SK-N-MC (cell line): ENCODE results near the gene MAN1C1.

Experiments used
- DNase-seq: peaks from one replicate; pipeline ENCODE4 v3.0.0-alpha.2; 2011; ENCODE audit warnings: low read depth, low spot score
- H3K27ac ChIP-seq: fragments of 200-600 bp; sonication (generic); 2 replicates; pipeline ENCODE4 v1.5.1; 2016; ENCODE audit warnings: mixed run types
- H3K36me3 ChIP-seq: fragments of 200-600 bp; sonication (generic); 2 replicates; pipeline ENCODE4 v1.6.1; 2017; ENCODE audit warnings: antibody characterized with exemption, low read length, mixed read lengths; ENCODE audit not compliant: insufficient read depth
- H3K4me3 ChIP-seq: fragments of 200-600 bp; sonication (generic); 2 replicates; pipeline ENCODE4 v1.5.1; 2016
- H3K9ac ChIP-seq: fragments of 200-600 bp; sonication (generic); 2 replicates; pipeline ENCODE4 v1.8.0; 2017; ENCODE audit warnings: mixed run types, mixed read lengths; ENCODE audit not compliant: insufficient read length
- H3K9me3 ChIP-seq: fragments of 200-600 bp; sonication (generic); 2 replicates; pipeline ENCODE4 v1.6.1; 2017; ENCODE audit warnings: low read depth, mild to moderate bottlenecking, antibody characterized with exemption, low read length, moderate library complexity, mixed read lengths
- EZH2 ChIP-seq: fragments of 200-600 bp; sonication (generic); IDR thresholded peaks from one replicate; pipeline ENCODE4 v1.6.1; 2017; ENCODE audit warnings: antibody characterized with exemption
- FOXP2 ChIP-seq: optimal IDR thresholded peaks from 2 replicates; pipeline ENCODE3; 2011; ENCODE audit warnings: mild to moderate bottlenecking, moderate library complexity; ENCODE audit not compliant: insufficient read depth; ENCODE audit errors: extremely low read length, control extremely low read depth
- POLR2AphosphoS5 ChIP-seq: IDR thresholded peaks from 2 replicates; pipeline ENCODE4 v1.6.1; 2012; ENCODE audit warnings: mild to moderate bottlenecking, low read depth, low read length, borderline replicate concordance

The MAN1C1 gene

DNA sequence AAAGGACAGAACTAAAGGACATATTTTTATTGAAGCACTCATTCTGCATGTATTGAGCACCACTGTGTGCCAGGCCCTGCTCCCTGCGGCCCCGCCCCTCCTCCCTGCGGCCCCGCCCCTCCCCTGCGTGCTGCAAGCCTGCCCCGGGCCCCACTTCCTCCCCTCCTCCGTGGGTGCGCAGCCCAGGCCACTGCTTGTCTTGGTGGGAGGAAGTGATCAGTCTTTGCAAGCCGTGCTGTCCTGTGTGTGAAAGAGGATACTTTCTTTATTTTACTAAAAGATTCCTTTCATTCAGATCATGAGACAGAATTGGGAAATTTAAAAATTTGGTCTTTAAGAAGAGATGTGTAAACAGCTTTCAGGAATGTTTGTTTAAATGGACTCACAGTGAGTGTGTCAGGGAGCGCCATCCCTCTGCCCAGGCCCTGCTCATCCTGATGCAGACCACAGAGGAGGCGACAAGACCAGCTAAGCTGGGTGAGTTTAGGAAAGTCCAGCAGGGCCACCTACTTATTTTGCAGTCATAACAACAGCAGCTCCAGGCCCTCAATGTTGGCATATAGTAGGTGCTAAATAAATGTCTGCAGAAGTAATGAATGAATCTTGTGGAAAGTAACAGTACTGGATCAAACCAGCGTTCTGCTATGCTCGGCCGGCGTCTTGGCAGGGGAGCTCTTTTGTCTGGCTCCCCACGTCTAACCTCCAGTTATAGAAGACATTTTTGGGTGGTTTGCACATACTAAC, 95.1 kb downstream of the MAN1C1 start:
- TF ChIP-seq POLR2AphosphoS5 (no peak), EZH2 (no peak), FOXP2 (no peak)
- DNase-seq = no peak
- H3K27ac ChIP-seq = no peak overlapping the region

DNA sequence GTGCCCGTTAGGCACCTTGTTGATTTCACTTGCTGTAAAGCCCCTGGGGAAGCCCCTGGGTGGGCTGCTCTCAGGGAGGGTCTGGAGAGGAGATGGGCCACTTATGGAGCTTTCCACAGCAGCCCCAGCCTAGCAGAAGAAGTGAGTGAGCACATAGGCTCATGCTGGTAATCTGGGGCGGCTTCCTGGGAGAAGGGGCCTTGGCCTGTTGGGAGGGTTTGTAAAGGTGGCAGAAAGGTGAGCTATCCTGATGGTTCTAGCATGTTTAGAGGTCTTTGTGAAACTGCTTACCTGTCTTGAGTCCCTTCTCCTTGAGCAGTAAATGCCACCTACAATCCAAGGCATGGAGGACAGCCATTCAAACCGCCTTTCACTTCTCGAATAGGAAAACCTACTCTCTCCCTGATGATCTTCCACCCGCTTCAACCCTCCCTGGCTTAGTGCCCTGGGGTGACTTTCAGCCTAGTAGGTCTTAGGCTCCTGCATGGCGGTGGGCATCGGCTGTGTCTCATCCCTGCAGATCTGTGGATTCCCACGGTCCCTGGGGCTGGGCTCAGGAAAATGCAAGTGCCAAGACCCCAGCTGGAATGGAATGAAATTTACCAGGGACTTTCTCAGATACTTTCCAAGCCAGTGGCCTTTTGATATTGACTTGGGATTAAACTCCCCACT, 95.8 kb downstream of the MAN1C1 start:
- DNase-seq = no peak
- Histone ChIP-seq H3K9me3 (no peaks in the 10 kb centered on the region), H3K9ac (no peak overlapping the region), H3K36me3 (no peaks in the 10 kb centered on the region), H3K27ac (no peak overlapping the region), H3K4me3 (no peak overlapping the region)
- TF ChIP-seq EZH2 (no peak), FOXP2 (no peak), POLR2AphosphoS5 (no peak)

More for the DNA sequence above, 95.1 kb downstream of the MAN1C1 start:
- Histone ChIP-seq H3K9ac (no peak overlapping the region), H3K9me3 (no peaks in the 10 kb centered on the region), H3K36me3 (no peaks in the 10 kb centered on the region), H3K4me3 (no peak overlapping the region)

DNA sequence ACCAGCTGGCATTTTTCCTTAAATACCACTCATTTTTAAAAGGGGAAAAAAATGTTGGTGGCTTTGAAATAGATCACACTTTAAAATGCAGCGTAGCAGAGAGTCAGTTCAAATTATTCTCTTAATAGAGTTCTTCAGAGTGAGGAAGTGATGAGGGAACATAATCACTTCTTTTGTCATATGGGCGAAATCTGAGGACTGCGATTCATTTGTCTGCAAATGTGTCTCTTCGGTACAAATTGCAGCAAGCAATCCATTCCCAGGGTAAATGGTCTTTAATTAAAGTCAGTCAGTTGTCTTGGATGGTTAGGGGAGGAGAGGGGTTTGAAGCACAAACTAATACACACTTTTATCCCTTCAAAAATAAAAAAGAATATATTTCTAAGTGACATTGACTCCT, 97.4 kb downstream of the MAN1C1 start:
- no peak overlapping the region for H3K4me3 ChIP-seq
- TF ChIP-seq EZH2 (no peak), FOXP2 (no peak), POLR2AphosphoS5 (no peak)
- no peaks in the 10 kb centered on the region for H3K36me3 ChIP-seq
- no peak for DNase-seq
- no peaks in the 10 kb centered on the region for H3K9me3 ChIP-seq
- H3K27ac ChIP-seq = no peak overlapping the region
- H3K9ac ChIP-seq = no peak overlapping the region

DNA sequence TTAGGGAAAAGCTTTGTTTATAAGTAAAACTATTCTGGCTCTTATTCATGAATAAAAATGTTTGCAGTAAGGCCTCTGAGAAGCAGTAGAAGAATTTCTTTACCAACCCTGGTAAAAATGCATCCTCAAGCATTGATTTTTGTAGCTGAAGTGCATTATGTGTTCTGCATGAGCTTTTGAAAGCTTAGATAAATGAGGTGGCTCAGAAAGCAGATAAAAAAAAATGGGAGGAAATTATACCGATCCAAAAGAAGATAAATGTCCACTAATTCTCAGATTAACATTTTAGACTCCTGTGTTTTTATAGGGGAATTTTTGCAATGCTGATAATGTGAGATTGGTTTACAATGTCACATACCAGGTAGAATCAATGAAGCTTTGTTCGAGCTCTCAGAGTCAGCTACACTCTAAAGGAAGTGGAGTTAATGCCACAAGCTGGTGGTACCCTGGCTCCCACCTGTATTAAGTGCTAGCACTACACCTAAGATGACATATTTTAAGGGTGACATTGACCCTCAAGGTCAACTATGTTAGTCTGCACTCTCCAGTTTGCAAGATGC, 97.9 kb downstream of the MAN1C1 start:
- Histone ChIP-seq H3K27ac (no peak overlapping the region), H3K36me3 (no peaks in the 10 kb centered on the region), H3K9me3 (no peaks in the 10 kb centered on the region), H3K9ac (no peak overlapping the region), H3K4me3 (no peak overlapping the region)
- TF ChIP-seq EZH2 (no peak), FOXP2 (no peak)
- no peak for DNase-seq

DNA sequence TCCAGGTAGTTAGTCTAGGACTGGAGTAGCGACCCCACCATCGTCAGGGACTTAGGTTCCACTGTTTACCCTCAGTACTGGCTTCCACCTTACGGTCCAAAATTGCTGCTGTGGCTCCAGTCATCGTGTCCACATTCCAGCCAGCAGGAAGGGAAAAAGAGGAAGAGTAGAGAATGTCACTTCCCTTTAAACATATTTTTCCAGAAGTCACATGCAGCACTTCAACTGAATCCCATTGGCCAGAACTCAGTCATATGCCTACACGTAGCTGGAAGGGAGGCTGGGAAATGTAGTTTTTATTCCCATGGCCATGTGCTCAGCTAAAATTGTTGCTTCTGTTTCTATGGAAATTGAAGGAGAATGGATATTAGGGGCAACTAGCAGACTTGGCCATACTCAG, 99.3 kb downstream of the MAN1C1 start:
- TF ChIP-seq EZH2 (no peak), POLR2AphosphoS5 (no peak), FOXP2 (no peak)
- no peaks in the 10 kb centered on the region for H3K9me3 ChIP-seq
- no peak for DNase-seq
- no peaks in the 10 kb centered on the region for H3K36me3 ChIP-seq
- H3K27ac ChIP-seq = no peak overlapping the region
- no peak overlapping the region for H3K4me3 ChIP-seq
- H3K9ac ChIP-seq = no peak overlapping the region

DNA sequence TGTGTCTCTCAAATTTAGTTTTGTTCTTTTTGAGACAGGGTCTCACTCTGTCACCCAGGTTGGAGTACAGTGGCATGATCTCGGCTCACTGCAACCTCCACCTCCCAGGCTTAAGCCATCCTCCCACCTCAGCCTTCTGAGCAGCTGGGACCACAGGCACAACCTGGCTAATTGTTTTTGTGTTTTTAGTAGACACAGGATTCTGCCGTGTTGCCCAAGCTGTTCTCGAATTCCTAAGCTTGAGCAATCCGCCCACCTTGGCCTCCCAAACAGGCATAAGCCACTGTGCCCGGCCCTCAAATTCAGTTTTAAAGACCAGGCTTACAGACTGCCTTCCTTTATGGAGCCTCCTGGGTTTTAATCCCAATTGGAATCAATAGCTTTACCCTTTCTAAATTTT, 99.7 kb downstream of the MAN1C1 start:
- H3K9me3 ChIP-seq = no peaks in the 10 kb centered on the region
- no peak overlapping the region for H3K9ac ChIP-seq
- no peak overlapping the region for H3K27ac ChIP-seq
- H3K36me3 ChIP-seq = no peaks in the 10 kb centered on the region
- TF ChIP-seq EZH2 = no peak
- TF ChIP-seq FOXP2 = no peak
- no peak for TF ChIP-seq POLR2AphosphoS5
- DNase-seq = no peak
- H3K4me3 ChIP-seq = no peak overlapping the region

DNA sequence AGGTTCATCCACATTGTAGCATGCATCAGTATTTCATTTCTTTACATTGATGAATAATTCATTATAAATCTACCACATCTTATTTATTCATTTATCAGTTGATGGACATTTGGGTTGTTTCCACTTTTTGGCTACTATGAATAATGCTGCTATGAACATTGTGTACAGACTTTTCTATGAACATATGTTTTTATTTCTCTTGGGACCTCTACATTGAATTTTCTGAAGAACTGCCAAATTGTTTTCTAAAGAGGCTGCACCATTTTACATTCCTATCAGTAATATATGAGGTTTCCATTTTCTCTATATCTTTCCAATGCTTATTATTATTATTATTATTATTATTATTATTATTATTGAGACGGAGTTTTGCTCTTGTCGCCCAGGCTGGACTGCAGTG, 102.1 kb downstream of the MAN1C1 start:
- H3K9ac ChIP-seq = no peak overlapping the region
- TF ChIP-seq POLR2AphosphoS5 (no peak), EZH2 (no peak), FOXP2 (no peak)
- no peak overlapping the region for H3K27ac ChIP-seq
- H3K36me3 ChIP-seq = no peaks in the 10 kb centered on the region
- H3K9me3 ChIP-seq = no peaks in the 10 kb centered on the region
- no peak overlapping the region for H3K4me3 ChIP-seq
- no peak for DNase-seq

DNA sequence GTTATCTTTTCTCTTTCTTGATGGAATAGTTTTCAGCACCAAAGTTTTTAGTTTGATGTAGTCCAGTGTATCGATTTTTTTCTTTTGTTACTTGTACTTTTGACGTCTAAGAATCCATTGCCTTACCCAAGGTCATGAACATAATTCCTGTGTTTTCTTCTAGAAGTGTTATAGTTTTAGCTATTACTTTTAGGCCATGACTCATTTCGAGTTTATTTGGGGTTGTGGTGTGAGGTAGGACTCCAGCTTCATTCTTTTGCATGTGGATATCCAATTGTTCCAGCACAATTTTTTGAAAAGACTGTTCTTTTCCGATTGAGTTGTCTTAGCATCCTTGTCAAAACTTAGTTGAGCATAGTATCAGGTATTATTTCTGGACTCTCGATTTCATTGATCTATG, 104.0 kb downstream of the MAN1C1 start:
- no peak for DNase-seq
- no peaks in the 10 kb centered on the region for H3K9me3 ChIP-seq
- H3K4me3 ChIP-seq = no peak overlapping the region
- no peak overlapping the region for H3K27ac ChIP-seq
- no peaks in the 10 kb centered on the region for H3K36me3 ChIP-seq
- H3K9ac ChIP-seq = no peak overlapping the region
- TF ChIP-seq POLR2AphosphoS5 (no peak), EZH2 (no peak), FOXP2 (no peak)
